Activated T-helper 9 cell treated with anti-CD3 and anti-CD28 coated beads, Interleukin-2, amount 50 U/mL, for 16 hours (primary cell): Measurements from ENCODE around the gene SYNE1.

Experiments used
- DNase-seq: peaks from one replicate; pipeline ENCODE4 v3.0.0-alpha.2; 2020; ENCODE audit warnings: low read depth

The SYNE1 gene

DNA sequence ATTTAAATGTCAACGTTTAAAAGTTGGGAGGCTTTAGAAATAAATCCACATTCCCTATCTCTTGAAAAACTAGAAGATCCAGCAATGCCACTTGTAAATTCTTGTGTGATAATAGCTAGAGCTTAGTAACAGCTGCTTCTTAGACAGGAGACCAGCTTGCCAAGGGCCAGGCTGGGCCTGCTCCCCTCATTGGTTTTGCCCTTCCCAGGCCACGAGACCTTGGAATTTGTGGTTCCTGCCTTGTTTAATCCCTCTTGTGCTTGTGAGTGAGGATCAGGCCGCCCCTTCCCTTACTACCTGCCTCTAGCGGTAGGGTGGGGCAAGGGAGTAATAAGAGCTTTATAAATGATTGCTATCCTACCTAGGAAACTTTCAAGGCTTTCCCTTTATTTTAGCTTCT is 363.5 kb downstream of the SYNE1 start:
- no peak for DNase-seq

DNA sequence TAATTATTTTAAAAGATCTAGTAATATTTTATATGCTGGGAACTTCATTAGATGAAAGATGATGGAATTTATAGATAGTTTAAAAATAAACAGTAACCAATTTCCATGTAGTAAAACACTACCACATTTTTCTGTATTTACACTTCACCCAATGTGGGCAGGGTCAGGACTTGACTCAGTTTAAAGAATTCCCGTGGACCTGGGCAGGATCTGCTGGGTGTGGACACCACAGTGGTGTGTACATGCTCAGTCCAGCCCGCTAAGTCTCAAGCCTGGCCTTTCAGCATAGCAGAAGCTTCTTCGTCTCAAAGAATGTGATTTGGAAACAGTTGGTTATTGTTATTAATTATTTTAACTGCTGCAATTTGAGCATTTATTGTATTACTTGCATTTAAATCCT is 364.2 kb downstream of the SYNE1 start:
- no peak for DNase-seq

- DNase-seq, result no peak
Observed at GRCh38 chr6:152272486-152272885, 364.7 kb downstream of the SYNE1 start.

DNA sequence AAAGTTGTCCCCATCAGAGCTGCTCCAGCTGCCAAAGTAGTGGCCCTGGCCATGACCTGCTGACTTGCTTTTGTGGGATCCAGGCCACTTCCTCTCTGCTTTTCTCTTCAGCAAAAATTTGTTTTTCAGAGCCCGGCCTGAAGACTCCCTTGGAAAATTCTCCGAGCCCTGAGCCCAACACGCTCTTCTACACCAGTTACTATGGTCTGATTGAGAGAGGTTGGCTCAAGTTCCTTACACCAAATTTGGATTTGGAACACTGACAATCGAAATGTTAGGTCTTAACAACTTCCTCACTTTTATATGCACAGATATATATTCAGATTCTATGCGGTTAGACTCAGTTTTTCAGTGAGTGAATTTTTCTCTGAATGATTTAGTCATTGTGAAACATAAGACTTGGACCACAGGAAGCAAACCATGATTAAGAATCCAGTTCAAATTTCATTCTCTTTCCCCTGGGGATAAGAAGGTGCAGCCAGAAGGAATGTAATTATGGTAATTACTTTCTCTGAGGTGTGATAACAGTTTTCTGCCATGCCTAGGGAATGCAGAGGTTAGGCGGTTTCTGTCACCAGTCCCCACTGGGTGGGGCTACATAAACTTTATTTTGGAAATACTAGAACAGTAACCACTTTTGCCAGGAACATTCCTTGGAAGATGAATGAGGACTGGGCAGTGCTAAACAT is 365.2 kb downstream of the SYNE1 start:
- DNase-seq, result no peak

- no peak for DNase-seq
Observed at GRCh38 chr6:152270301-152270925, 366.7 kb downstream of the SYNE1 start.

- no peak for DNase-seq
Observed at GRCh38 chr6:152268846-152269442, 368.2 kb downstream of the SYNE1 start.

DNA sequence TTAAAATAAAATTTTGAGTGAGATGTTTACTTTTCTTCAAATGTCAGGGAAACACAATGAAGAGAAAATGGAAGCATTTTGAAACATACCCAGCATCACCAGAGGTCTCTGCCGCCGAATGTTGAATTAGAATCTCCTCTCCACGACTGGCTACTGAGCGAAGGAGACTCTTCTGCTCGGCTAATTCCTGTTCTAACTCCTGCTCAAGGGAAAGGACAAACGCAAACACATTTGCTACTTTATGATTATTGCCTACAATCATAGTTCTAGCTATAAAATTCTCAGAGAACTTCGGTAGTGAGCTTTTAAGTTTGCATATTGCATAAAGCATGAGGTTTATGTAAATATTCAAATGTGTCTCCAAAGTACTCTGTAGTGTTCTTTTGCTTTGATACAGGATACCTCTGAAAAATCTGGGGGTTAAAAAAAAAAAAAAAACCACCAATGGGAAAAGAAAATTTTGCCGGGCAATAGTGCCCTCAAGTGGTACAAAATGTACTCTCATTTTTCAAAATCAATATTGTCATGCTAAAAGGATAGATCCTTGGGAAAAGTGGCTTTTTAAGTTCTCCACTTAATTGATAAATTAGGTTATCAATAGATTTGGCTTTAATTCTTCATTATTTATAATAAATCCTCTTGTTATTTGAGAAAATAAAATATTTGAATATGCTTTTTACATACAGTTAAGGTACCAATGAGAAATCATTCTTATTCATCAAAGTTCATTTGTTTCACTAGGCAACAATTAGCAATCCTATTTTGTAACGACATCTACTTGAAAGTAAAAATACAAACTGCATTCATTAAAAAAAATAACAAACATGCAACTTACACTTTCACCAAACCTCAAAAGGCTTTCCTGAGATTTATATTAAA is 369.0 kb downstream of the SYNE1 start:
- no peak for DNase-seq

GRCh38 chr6:152265651-152266050 is 371.5 kb downstream of the SYNE1 start:
- no peak for DNase-seq

GRCh38 chr6:152263582-152263981 is 373.6 kb downstream of the SYNE1 start:
- no peak for DNase-seq

DNA sequence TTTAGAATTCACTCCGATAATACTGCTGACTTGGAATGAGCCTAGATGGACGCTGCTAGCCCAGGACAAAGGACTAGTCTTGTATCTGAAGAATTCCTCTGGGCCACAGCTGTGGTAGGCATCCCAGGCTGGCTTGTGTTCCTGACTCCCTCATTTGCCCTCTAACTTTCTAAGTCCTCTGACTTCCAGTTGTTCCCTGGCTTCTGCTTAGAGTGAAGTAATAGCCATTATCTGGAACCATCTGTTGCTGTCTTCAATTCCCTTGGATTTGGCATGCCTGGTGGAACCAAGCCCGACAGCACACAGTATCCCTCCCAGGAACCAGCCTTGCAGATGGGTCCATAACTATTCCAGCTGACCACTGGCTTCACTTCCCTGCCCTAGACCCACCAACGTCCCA is 376.0 kb downstream of the SYNE1 start:
- no peak for DNase-seq

DNA sequence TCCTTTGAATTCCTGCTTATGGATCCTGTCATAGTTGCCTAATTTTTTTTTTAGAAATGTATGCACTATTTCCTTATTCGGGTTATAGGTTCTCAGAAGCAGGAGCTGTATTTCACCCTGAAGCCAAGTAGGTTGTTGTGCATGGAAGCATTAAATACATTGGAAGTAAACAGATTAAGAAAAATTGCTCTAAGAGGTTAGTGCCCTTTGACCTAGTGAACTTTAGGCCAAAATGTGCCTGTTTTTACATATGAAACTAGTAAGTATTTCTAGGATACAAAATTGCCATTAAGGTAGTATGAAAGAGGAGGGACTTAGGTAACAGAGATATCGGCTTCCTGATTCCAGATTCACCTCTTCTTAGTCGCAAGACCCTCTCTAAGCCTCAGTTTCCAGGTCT is 377.9 kb downstream of the SYNE1 start:
- DNase-seq, result no peak

GRCh38 chr6:152257581-152257980 is 379.6 kb downstream of the SYNE1 start:
- no peak for DNase-seq

DNA sequence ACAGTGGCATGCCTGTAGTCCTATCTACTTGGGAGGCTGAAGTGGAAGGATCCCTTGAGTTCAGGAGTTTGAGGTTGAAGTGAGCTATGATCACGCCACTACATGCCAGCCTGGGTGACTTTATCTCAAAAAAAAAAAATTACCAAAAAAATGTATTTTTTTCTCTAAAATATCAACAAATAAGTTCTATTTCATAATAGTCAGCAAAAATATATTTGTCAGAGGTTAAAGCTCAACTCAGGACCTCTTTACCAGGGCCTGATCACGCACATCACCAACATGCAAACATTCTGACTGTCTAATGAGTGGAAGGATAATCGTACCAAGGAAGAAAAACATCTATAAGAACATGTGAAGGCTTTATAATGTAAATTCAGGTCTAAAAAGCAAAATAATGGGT is 387.0 kb downstream of the SYNE1 start:
- no peak for DNase-seq

DNA sequence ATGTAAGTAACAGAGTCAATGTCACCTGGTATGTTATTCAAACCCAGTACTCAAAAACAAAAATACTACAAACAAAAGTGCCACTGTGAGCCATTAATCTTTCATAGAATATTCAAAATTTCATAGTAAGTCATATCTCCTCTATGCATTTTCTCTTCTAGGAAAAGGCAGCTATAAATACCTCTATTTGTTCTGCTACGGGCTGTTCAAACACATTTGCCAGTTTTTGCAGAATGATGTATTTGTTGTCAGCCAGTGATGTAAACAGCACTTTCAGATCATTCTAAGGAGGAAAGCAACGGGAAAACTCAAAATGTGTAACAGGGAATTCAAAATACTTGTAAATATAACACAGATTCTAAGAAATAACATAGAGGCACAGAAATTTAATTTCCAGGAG is 388.2 kb downstream of the SYNE1 start:
- no peak for DNase-seq

DNA sequence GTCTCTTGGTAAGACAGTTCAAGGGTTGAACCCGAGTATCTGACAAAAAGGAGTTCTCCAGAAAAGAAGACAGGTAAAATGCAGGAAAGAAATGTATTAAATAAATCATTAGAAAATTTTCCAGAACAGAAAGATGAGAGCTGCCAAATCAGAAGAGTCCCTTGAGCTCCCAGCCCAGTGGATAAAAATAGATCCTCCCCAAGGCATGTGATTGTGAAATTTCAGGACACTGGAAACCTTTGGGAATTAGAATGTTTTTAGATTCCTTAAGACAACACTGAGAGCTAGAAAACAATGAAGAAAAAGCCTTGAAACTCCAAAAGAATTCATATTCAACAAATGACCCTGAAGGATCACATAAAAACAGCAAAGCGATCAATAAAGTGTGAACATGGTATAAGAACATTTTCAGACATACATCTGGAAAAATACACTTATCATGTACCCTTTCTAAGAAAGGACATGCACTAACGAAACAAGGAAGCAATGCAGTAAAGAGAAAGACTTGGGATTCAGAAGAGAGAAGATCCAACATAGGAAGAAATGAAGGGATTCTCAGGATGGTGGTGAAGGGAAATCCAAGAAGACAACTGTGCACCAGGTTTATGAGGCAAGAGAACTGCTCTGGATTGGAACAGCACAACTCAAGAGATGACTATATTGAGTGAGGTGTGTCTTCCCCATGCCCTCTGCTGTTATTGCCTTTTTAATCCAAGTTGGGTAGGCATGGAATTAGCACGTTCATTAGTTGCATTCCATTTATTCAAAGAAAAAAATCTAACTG is 390.4 kb downstream of the SYNE1 start:
- DNase-seq, result no peak

GRCh38 chr6:152244998-152245630 is 392.0 kb downstream of the SYNE1 start:
- no peak for DNase-seq

GRCh38 chr6:152241013-152241766 is 396.0 kb downstream of the SYNE1 start:
- no peak for DNase-seq

GRCh38 chr6:152240436-152240835 is 396.7 kb downstream of the SYNE1 start:
- DNase-seq, result no peak

- no peak for DNase-seq
Observed at GRCh38 chr6:152236370-152237097, 400.6 kb downstream of the SYNE1 start.
